OCI-LY3 (cell line): ENCODE data around the gene ACOT11.

Experiments
- H2AFZ ChIP-seq: fragments of 200-600, 300-600 bp; shearing (Covaris generic); 2 replicates; pipeline ENCODE4 v1.6.0; 2014; ENCODE audit warnings: antibody characterized with exemption, low read depth, low read length
- H3K27ac ChIP-seq: fragments of 200-600, 300-600 bp; sonication (generic); 2 replicates; pipeline ENCODE4 v1.5.1; 2014; ENCODE audit warnings: mild to moderate bottlenecking, low read length, moderate library complexity, mixed read lengths
- H3K27me3 ChIP-seq: fragments of 200-600, 300-600 bp; sonication (generic); 2 replicates; pipeline ENCODE4 v1.6.1; 2014; ENCODE audit warnings: low read depth, low read length, mixed read lengths
- H3K36me3 ChIP-seq: fragments of 200-600, 300-600 bp; sonication (generic); replicated peaks from 2 replicates; pipeline ENCODE3; 2014; ENCODE audit warnings: low read depth, low read length, mixed read lengths
- H3K4me1 ChIP-seq: fragments of 300-600, 200-600 bp; sonication (generic); 2 replicates; pipeline ENCODE4 v1.6.1; 2014; ENCODE audit warnings: low read length, mixed read lengths
- H3K4me2 ChIP-seq: fragments of 200-600, 300-600 bp; sonication (generic); 2 replicates; pipeline ENCODE4 v1.6.1; 2014; ENCODE audit warnings: low read length, mixed read lengths
- H3K4me3 ChIP-seq: fragments of 300-600, 200-600 bp; sonication (generic); 2 replicates; pipeline ENCODE4 v1.5.1; 2014; ENCODE audit warnings: antibody characterized with exemption, mild to moderate bottlenecking, low read length, moderate library complexity
- H3K79me2 ChIP-seq: fragments of 300-600, 200-600 bp; shearing (Covaris generic); 2 replicates; pipeline ENCODE4 v1.6.1; 2014; ENCODE audit warnings: mild to moderate bottlenecking, low read length, mixed read lengths
- H3K9ac ChIP-seq: fragments of 300-600, 200-600 bp; shearing (Covaris generic); 2 replicates; pipeline ENCODE4 v1.6.0; 2014; ENCODE audit warnings: mild to moderate bottlenecking, low read length, moderate library complexity
- H3K9me3 ChIP-seq: fragments of 200-600, 300-600 bp; shearing (Covaris generic); 2 replicates; pipeline ENCODE4 v1.6.1; 2014; ENCODE audit warnings: low read length, mixed read lengths; ENCODE audit not compliant: insufficient read depth
- H4K20me1 ChIP-seq: fragments of 200-600, 300-600 bp; sonication (generic); 2 replicates; pipeline ENCODE4 v1.6.1; 2016; ENCODE audit warnings: low read length, mixed read lengths; ENCODE audit not compliant: insufficient read depth
- EZH2phosphoT487 ChIP-seq: fragments of 200-600 bp; shearing (Covaris generic); IDR thresholded peaks from 2 replicates; pipeline ENCODE4 v1.6.1; 2018; ENCODE audit warnings: antibody characterized with exemption, mixed run types, low read depth
- TF ChIP-seq, protein P1 (sequence below): fragments of 200-600, 300-600 bp; sonication (generic); IDR thresholded peaks from 2 replicates; pipeline ENCODE4 v1.5.1; 2014; ENCODE audit warnings: antibody characterized with exemption, low read length, low read depth

The ACOT11 gene

DNA sequence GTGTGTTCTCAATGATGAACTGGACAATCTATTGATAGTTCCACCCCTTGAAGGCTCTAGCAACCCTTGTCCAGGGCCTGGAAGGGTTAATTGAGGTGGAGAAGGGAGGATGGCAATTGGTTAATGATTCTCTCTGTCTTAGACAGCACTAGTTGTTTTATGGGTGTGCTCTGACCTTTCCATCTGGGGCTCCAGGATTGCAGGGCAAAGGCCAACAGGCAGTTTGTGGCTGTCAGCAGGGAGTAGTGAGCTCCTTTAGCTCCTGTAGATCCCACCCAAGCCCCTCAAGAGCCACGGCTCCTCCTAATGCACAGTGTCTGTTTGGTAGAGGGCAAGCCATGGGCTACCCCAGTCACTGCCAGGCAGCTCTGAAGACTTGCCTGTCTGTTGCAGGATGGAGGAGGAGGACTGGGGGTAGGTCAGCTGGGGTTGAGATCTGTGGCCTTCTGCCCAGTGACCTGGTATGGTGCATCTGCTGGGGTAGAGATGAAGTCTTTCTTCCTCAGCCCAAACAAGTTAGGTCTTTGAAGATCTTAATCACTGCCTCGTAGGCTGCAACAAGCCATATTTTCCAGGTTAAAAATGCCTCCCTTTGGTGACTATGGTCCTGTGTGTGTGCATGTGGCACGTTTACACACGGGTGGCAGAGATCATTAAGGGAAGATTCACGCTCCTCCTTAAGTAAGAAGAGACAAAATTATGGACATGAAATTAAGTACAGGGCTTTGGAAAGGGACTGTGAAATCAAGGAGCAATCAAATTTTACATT is 101.3 kb downstream of the ACOT11 start:
- no peak overlapping the region for H3K4me2 ChIP-seq
- H3K4me3 ChIP-seq, result no peak overlapping the region
- H3K9me3 ChIP-seq, result no peaks in the 10 kb centered on the region
- no peaks in the 10 kb centered on the region for H3K79me2 ChIP-seq
- H3K9ac ChIP-seq, result no peak overlapping the region
- 0 out of 2 replicates have a peak, but pooled peaks cover 14% of the 10 kb centered on the region for H3K27me3 ChIP-seq
- TF ChIP-seq, protein P1, sequence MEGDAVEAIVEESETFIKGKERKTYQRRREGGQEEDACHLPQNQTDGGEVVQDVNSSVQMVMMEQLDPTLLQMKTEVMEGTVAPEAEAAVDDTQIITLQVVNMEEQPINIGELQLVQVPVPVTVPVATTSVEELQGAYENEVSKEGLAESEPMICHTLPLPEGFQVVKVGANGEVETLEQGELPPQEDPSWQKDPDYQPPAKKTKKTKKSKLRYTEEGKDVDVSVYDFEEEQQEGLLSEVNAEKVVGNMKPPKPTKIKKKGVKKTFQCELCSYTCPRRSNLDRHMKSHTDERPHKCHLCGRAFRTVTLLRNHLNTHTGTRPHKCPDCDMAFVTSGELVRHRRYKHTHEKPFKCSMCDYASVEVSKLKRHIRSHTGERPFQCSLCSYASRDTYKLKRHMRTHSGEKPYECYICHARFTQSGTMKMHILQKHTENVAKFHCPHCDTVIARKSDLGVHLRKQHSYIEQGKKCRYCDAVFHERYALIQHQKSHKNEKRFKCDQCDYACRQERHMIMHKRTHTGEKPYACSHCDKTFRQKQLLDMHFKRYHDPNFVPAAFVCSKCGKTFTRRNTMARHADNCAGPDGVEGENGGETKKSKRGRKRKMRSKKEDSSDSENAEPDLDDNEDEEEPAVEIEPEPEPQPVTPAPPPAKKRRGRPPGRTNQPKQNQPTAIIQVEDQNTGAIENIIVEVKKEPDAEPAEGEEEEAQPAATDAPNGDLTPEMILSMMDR, result no peak
- no peak for TF ChIP-seq EZH2phosphoT487
- no peak overlapping the region for H2AFZ ChIP-seq
- H3K36me3 ChIP-seq, result no peaks in the 10 kb centered on the region
- H4K20me1 ChIP-seq, result no peaks in the 10 kb centered on the region
- no peaks in the 10 kb centered on the region for H3K4me1 ChIP-seq
- no peak overlapping the region for H3K27ac ChIP-seq

DNA sequence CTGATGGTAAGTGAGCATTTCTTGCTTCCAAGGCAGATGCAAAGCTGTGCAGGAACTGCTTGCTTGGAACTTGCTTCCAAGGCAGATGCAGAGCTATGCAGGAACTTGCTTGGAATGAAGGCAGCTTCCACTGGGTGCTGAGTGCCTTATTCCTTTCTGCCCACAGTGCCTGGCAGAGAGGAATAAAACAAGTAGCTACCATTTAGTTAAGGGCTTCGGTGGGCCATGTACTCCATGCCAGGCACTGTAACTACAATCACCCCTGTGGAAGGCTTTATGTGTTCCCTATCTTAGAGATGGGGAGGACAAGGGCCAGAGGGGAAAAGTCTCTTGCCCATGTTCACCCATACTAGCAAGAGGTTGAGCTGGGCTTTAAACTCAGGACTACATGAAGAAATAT is 101.9 kb downstream of the ACOT11 start:
- H2AFZ ChIP-seq, result no peak overlapping the region
- no peaks in the 10 kb centered on the region for H3K36me3 ChIP-seq
- no peaks in the 10 kb centered on the region for H3K9me3 ChIP-seq
- H4K20me1 ChIP-seq, result no peaks in the 10 kb centered on the region
- H3K27ac ChIP-seq, result no peak overlapping the region
- H3K4me1 ChIP-seq, result no peaks in the 10 kb centered on the region
- H3K4me2 ChIP-seq, result no peak overlapping the region
- TF ChIP-seq, protein P1, result no peak
- TF ChIP-seq EZH2phosphoT487, result no peak
- no peaks in the 10 kb centered on the region for H3K79me2 ChIP-seq
- H3K4me3 ChIP-seq, result no peak overlapping the region
- H3K27me3 ChIP-seq, result 0 out of 2 replicates have a peak, but pooled peaks cover 14% of the 10 kb centered on the region
- H3K9ac ChIP-seq, result no peak overlapping the region

DNA sequence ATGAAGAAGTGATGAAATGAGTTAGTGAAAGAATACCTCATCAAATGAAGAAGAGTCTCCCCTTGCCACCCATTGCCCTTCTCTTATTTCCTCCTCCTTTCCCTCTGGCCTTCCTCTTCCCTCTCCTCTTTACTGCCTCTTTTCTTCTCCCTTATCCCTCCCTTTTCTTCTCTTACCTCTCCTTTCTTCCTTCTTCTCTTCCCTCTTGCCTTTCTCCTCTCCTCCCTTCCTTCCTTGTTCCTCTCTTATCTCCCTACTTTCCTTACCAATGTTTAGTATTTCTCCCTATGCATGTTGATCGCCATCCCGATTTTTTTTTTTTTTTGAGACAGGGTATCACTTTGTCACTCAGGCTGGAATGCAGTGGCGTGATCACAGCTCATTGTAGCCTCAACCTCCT is 102.4 kb downstream of the ACOT11 start:
- TF ChIP-seq, protein P1, result no peak
- TF ChIP-seq EZH2phosphoT487, result no peak
- 0 out of 2 replicates have a peak, but pooled peaks cover 14% of the 10 kb centered on the region for H3K27me3 ChIP-seq
- H3K9me3 ChIP-seq, result no peaks in the 10 kb centered on the region
- H3K9ac ChIP-seq, result no peak overlapping the region
- H3K79me2 ChIP-seq, result no peaks in the 10 kb centered on the region
- H3K4me3 ChIP-seq, result no peak overlapping the region
- no peaks in the 10 kb centered on the region for H3K4me1 ChIP-seq
- H3K4me2 ChIP-seq, result no peak overlapping the region
- no peaks in the 10 kb centered on the region for H3K36me3 ChIP-seq
- H4K20me1 ChIP-seq, result no peaks in the 10 kb centered on the region
- H3K27ac ChIP-seq, result no peak overlapping the region
- no peak overlapping the region for H2AFZ ChIP-seq

DNA sequence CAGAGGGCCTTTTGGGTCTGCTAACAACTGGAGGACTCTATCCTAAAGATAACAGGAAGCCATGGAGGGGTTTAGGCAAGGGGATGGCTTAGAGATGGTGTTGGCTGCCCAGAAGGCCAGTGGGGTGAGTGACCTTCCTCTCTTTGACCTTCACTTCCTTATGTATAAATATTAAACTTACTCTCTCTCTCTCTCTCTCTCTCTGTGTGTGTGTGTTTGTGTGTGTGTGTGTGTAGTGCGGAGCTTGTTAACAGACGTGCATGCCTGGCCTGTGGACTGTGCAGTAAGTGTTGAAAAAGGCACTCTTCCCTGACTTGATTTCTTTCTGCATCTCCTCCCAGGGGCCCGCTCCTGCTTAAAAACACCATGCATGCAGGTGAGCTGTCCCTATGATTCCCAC is 103.6 kb downstream of the ACOT11 start:
- H3K27ac ChIP-seq, result no peak overlapping the region
- 0 out of 2 replicates have a peak, but pooled peaks cover 14% of the 10 kb centered on the region for H3K27me3 ChIP-seq
- H4K20me1 ChIP-seq, result no peaks in the 10 kb centered on the region
- no peaks in the 10 kb centered on the region for H3K79me2 ChIP-seq
- H3K9me3 ChIP-seq, result no peaks in the 10 kb centered on the region
- TF ChIP-seq, protein P1, result no peak
- TF ChIP-seq EZH2phosphoT487, result no peak
- H2AFZ ChIP-seq, result no peak overlapping the region
- H3K36me3 ChIP-seq, result no peaks in the 10 kb centered on the region
- no peak overlapping the region for H3K4me3 ChIP-seq
- no peak overlapping the region for H3K9ac ChIP-seq
- H3K4me2 ChIP-seq, result no peak overlapping the region
- H3K4me1 ChIP-seq, result no peaks in the 10 kb centered on the region
